Liver (tissue), 9 donors: ENCODE results near the gene LDLRAD3. TPM values are rescaled to one million over a fixed set of nuclear protein-coding genes. Genes with fewer than 3 reads are reported as not detected.

Experiments used
- DNase-seq: peaks from one replicate; pipeline ENCODE4 v3.0.0-alpha.2; 2017; ENCODE audit warnings: low spot score
- H3K27ac ChIP-seq, 2 donors: one replicate each; pipeline ENCODE4 v1.7.0; 2013; ENCODE audit warnings: inconsistent platforms in 2 of 2, low read length in 2 of 2, control low read depth in 1 of 2, low read depth in 1 of 2, mild to moderate bottlenecking in 1 of 2
- H3K27me3 ChIP-seq, 4 donors: one replicate each; pipeline versions ENCODE4 v1.6.1 to v1.7.0; 2013; ENCODE audit warnings: low read length in 3 of 4, inconsistent platforms in 1 of 4, mild to moderate bottlenecking in 1 of 4, moderate library complexity in 1 of 4; ENCODE audit not compliant: control insufficient read depth in 4 of 4, insufficient read depth in 4 of 4
- H3K36me3 ChIP-seq, 4 donors: one replicate each; pipeline versions ENCODE4 v1.6.1 to v1.7.0; 2013; ENCODE audit warnings: low read length in 3 of 4, mild to moderate bottlenecking in 3 of 4, low read depth in 1 of 4, moderate library complexity in 1 of 4; ENCODE audit not compliant: control insufficient read depth in 4 of 4, insufficient read depth in 3 of 4
- H3K4me1 ChIP-seq, 4 donors: one replicate each; pipeline versions ENCODE4 v1.6.1 to v1.7.0; 2013; ENCODE audit warnings: low read length in 3 of 4, mild to moderate bottlenecking in 3 of 4, moderate library complexity in 1 of 4; ENCODE audit not compliant: control insufficient read depth in 4 of 4, insufficient read depth in 4 of 4
- H3K4me3 ChIP-seq, 3 donors: one replicate each; pipeline versions ENCODE4 v1.6.1 to v1.7.0; 2013; ENCODE audit warnings: low read length in 3 of 3, control low read depth in 1 of 3, low read depth in 1 of 3, mild to moderate bottlenecking in 1 of 3
- H3K9ac ChIP-seq, 2 donors: one replicate each; pipeline ENCODE4 v1.7.0; 2013; ENCODE audit warnings: low read length in 2 of 2, mild to moderate bottlenecking in 2 of 2, moderate library complexity in 2 of 2, control low read depth in 1 of 2, low read depth in 1 of 2
- H3K9me3 ChIP-seq, 4 donors: one replicate each; pipeline versions ENCODE4 v1.6.1 to v1.7.0; 2013; ENCODE audit warnings: low read length in 3 of 4; ENCODE audit not compliant: control insufficient read depth in 4 of 4
- CTCF ChIP-seq: fragments of 150-350 bp; IDR thresholded peaks from 2 replicates; pipeline ENCODE4 v1.5.1; 2017; ENCODE audit warnings: improper control_type of control experiment, low read depth, low read length; ENCODE audit not compliant: missing input control
- EGR1 ChIP-seq, 2 donors: IDR thresholded peaks; 2 replicates each; pipeline ENCODE4 v1.6.1; 2016 to 2018; ENCODE audit warnings: antibody characterized with exemption in 2 of 2, low read depth in 2 of 2
- FOXA2 ChIP-seq: IDR thresholded peaks from 2 replicates; pipeline ENCODE4 v1.6.1; 2016; ENCODE audit warnings: antibody characterized with exemption
- NR2F2 ChIP-seq: IDR thresholded peaks from 2 replicates; pipeline ENCODE4 v1.6.1; 2016; ENCODE audit warnings: antibody characterized with exemption
- RAD21 ChIP-seq, 2 donors: IDR thresholded peaks; 2 replicates each; pipeline ENCODE4 v1.6.1; 2016; ENCODE audit warnings: antibody characterized with exemption in 2 of 2, mild to moderate bottlenecking in 2 of 2
- RXRA ChIP-seq, 2 donors: IDR thresholded peaks; 2 replicates each; pipeline ENCODE4 v1.6.1; 2017 to 2018; ENCODE audit warnings: antibody characterized with exemption in 2 of 2, mild to moderate bottlenecking in 1 of 2
- SP1 ChIP-seq: IDR thresholded peaks from 2 replicates; pipeline ENCODE4 v1.6.1; 2018; ENCODE audit warnings: antibody characterized with exemption, mild to moderate bottlenecking
- YY1 ChIP-seq: IDR thresholded peaks from 2 replicates; pipeline ENCODE4 v1.6.1; 2016; ENCODE audit warnings: antibody characterized with exemption, mild to moderate bottlenecking
- ZBTB33 ChIP-seq: IDR thresholded peaks from 2 replicates; pipeline ENCODE4 v1.6.1; 2016; ENCODE audit warnings: antibody characterized with exemption
- WGBS: extraction: QIAGEN DNeasy Blood & Tissue Kit; methylation state at CpG from one replicate; pipeline ENCODE4 v1.1.7; 2013; 5-methylcytosine and 5-hydroxymethylcytosine counted together
- polyA plus RNA-seq, 2 donors: library from polyadenylated mRNA; stranded (reverse) in 1 of 2; unstranded in 1 of 2; fragments of 200-250 nt in 1 of 2; fragments of >200 nt in 1 of 2; fragmentation: Nextera tagmentation in 1 of 2; extraction: Ambion mirVana in 1 of 2; gene quantifications; one replicate each; pipeline versions ENCODE4 v1.2.1 to v1.2.3, GENCODE V29; 2013 to 2015
- total RNA-seq, 2 donors: library from RNA; depleted of rRNA; stranded (reverse); fragments of >200 nt; gene quantifications; one replicate each; pipeline ENCODE4 v1.2.3, GENCODE V29; 2014
- TF ChIP-seq, protein P1 (sequence below): IDR thresholded peaks from 2 replicates; pipeline ENCODE4 v1.6.1; 2016; ENCODE audit warnings: antibody characterized with exemption
- TF ChIP-seq, protein P2 (sequence below): IDR thresholded peaks from 2 replicates; pipeline ENCODE4 v1.6.1; 2016; ENCODE audit warnings: antibody characterized with exemption
- TF ChIP-seq, protein P3 (sequence below): IDR thresholded peaks from 2 replicates; pipeline ENCODE4 v1.6.1; 2016; ENCODE audit warnings: antibody characterized with exemption, mild to moderate bottlenecking
- donor health status: healthy.
- donor health status: healthy.
- donor health status: healthy.
- donor health status: healthy.
- donor health status: healthy.

LDLRAD3 gene
- total and polyA plus RNA-seq, 4 donors, result 0.75 to 1.3 (median 0.93) TPM

DNA sequence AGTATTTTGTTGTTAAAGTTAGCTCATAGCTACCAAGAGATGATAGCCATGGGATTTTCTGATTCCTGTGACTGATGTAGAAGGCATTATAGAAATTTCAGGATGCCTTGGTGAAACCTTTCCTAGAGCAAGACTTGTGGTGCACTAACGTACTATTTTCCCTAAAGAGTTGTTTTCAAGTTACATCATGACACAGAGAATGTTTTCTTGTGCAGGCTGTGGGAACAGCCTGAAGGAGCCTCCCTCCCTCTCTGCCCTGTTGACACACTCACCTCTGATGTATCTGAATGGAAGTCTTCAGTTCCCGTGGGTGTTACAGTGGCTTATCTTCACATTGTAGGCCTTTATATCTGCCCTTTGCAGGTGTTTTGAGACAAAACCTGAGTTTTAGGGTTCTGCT, 121.6 kb downstream of the LDLRAD3 start:
- WGBS, result 66% methylated on average over 2 of the region's 2 CpGs
- H3K27ac ChIP-seq, result no peak overlapping the region

More for the DNA sequence above, 121.6 kb downstream of the LDLRAD3 start:
- peaks cover 0 to 5% (median 0%) of the 10 kb centered on the region in 4 donors for H3K9me3 ChIP-seq
- no peaks in the 10 kb centered on the region for H3K27me3 ChIP-seq
- no peak overlapping the region for H3K4me3 ChIP-seq
- H3K36me3 ChIP-seq, result no peaks in the 10 kb centered on the region
- H3K4me1 ChIP-seq, result no peaks in the 10 kb centered on the region
- TF ChIP-seq, protein P1, sequence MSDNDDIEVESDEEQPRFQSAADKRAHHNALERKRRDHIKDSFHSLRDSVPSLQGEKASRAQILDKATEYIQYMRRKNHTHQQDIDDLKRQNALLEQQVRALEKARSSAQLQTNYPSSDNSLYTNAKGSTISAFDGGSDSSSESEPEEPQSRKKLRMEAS, result no peak
- no peak for TF ChIP-seq ZBTB33
- no peak for TF ChIP-seq FOXA2
- TF ChIP-seq, protein P2, sequence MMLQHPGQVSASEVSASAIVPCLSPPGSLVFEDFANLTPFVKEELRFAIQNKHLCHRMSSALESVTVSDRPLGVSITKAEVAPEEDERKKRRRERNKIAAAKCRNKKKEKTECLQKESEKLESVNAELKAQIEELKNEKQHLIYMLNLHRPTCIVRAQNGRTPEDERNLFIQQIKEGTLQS, result no peak
- no peak for TF ChIP-seq RXRA (IDR thresholded peaks at IDR 0.05)
- TF ChIP-seq, protein P3, sequence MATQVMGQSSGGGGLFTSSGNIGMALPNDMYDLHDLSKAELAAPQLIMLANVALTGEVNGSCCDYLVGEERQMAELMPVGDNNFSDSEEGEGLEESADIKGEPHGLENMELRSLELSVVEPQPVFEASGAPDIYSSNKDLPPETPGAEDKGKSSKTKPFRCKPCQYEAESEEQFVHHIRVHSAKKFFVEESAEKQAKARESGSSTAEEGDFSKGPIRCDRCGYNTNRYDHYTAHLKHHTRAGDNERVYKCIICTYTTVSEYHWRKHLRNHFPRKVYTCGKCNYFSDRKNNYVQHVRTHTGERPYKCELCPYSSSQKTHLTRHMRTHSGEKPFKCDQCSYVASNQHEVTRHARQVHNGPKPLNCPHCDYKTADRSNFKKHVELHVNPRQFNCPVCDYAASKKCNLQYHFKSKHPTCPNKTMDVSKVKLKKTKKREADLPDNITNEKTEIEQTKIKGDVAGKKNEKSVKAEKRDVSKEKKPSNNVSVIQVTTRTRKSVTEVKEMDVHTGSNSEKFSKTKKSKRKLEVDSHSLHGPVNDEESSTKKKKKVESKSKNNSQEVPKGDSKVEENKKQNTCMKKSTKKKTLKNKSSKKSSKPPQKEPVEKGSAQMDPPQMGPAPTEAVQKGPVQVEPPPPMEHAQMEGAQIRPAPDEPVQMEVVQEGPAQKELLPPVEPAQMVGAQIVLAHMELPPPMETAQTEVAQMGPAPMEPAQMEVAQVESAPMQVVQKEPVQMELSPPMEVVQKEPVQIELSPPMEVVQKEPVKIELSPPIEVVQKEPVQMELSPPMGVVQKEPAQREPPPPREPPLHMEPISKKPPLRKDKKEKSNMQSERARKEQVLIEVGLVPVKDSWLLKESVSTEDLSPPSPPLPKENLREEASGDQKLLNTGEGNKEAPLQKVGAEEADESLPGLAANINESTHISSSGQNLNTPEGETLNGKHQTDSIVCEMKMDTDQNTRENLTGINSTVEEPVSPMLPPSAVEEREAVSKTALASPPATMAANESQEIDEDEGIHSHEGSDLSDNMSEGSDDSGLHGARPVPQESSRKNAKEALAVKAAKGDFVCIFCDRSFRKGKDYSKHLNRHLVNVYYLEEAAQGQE, result no peak
- TF ChIP-seq CTCF, result no peak
- no peak for TF ChIP-seq SP1
- TF ChIP-seq YY1, result no peak
- TF ChIP-seq NR2F2, result no peak
- no peak for TF ChIP-seq RAD21 (IDR thresholded peaks at IDR 0.05)
- TF ChIP-seq EGR1 (IDR thresholded peaks at IDR 0.05; ENCODE audit: low read depth in 2 of 2), result no peak
- DNase-seq, result no peak
- no peak overlapping the region for H3K9ac ChIP-seq
